ENCODE data around the gene FAIM2. TPM values are rescaled to one million over a fixed set of nuclear protein-coding genes. Genes with fewer than 3 reads are reported as not detected.

Gene FAIM2
- total RNA-seq, 1 experiment from 2014 or later, result 0.09 TPM

- no peaks in the 10 kb centered on the region for H3K36me3 ChIP-seq (ENCODE audit: control insufficient read depth, insufficient read depth, low read length)
- Mint-ChIP-seq H3K36me3 (ENCODE audit: insufficient read depth, unreplicated experiment) (peaks cover 6% of the 10 kb centered on the region), H3K27me3 (ENCODE audit: insufficient read depth, unreplicated experiment) (no peaks in the 10 kb centered on the region), H3K4me3 (ENCODE audit: unreplicated experiment) (peak overlapping the region; percentile 38), H3K4me1 (ENCODE audit: low read depth, unreplicated experiment) (peaks cover 39% of the 10 kb centered on the region), H3K27ac (ENCODE audit: unreplicated experiment) (peak overlapping the region; percentile 90), H3K9me3 (ENCODE audit: unreplicated experiment) (no peaks in the 10 kb centered on the region)
- peak; percentile 85 to 90 for DNase-seq
- BruUV-seq (replicated peaks), result no TSS peak
- H3K9me3 ChIP-seq, result no peaks in the 10 kb centered on the region
- ChIA-PET CTCF (interaction anchor here (0.5 to 3.5 kb wide), 6 partner anchors 97 to 912 kb away, joined by 3 to 46 read pairs (median 3); partner anchors contain the start of genes ARF3 and TMBIM6), POLR2A (interaction anchor here (0.6 kb wide), 1 partner anchor 26 kb away, joined by 3 read pairs; no protein-coding TSS in a partner anchor)
- TF ChIP-seq, protein P1, sequence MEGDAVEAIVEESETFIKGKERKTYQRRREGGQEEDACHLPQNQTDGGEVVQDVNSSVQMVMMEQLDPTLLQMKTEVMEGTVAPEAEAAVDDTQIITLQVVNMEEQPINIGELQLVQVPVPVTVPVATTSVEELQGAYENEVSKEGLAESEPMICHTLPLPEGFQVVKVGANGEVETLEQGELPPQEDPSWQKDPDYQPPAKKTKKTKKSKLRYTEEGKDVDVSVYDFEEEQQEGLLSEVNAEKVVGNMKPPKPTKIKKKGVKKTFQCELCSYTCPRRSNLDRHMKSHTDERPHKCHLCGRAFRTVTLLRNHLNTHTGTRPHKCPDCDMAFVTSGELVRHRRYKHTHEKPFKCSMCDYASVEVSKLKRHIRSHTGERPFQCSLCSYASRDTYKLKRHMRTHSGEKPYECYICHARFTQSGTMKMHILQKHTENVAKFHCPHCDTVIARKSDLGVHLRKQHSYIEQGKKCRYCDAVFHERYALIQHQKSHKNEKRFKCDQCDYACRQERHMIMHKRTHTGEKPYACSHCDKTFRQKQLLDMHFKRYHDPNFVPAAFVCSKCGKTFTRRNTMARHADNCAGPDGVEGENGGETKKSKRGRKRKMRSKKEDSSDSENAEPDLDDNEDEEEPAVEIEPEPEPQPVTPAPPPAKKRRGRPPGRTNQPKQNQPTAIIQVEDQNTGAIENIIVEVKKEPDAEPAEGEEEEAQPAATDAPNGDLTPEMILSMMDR (IDR thresholded peaks at IDR 0.05; ENCODE audit: insufficient read depth in 1 of 2, low read depth in 1 of 2, low read length in 1 of 2, severe bottlenecking in 1 of 2, unreplicated experiment in 1 of 2), result no peak
- peaks cover 44% of the 10 kb centered on the region for H3K4me1 ChIP-seq
- H3K4me3 ChIP-seq (ENCODE audit: low read depth, low read length), result no peak overlapping the region
- no peaks in the 10 kb centered on the region for H3K27me3 ChIP-seq (replicated peaks; ENCODE audit: control insufficient read depth, insufficient read depth, low read length)
- intact Hi-C loops (cut with micrococcal nuclease; ENCODE audit: unreplicated experiment), result loop anchor here (5.0 kb wide), 2 partner anchors 33 to 83 kb away; partner anchors contain the start of genes AQP2 and FAIM2
These were observed 34.5 kb downstream of the FAIM2 start for GRCh38 chr12:49868952-49869815.

DNA sequence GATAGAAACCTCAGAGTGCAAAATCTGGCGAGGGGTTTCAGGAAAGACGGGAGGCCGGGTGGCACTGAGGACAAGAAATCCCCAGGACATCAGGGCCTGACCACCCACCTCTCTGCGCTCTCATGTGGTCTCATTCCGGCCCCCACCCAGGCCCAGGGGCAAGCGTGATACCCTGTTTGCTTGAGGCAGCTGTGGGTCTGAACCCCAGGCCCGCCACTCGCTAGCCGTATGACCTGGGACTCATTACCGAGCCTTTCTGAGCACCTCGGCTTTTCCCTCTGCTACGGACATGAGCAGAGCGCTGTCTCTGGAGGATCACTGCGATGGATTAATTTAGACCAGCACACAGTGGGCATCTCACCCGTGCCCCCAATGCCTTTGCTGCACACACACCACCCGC is 35.3 kb downstream of the FAIM2 start:
- BruUV-seq (replicated peaks), result TSS peak; percentile 87

More for the DNA sequence above, 35.3 kb downstream of the FAIM2 start:
- peaks cover 50% of the 10 kb centered on the region for H3K4me1 ChIP-seq
- no peaks in the 10 kb centered on the region for H3K9me3 Mint-ChIP-seq (ENCODE audit: unreplicated experiment)
- no peaks in the 10 kb centered on the region for H3K36me3 ChIP-seq (ENCODE audit: control insufficient read depth, insufficient read depth, low read length)
- H3K27me3 ChIP-seq (replicated peaks; ENCODE audit: control insufficient read depth, insufficient read depth, low read length), result no peaks in the 10 kb centered on the region
- no peak overlapping the region for H3K4me3 ChIP-seq (ENCODE audit: low read depth, low read length)
- ChIA-PET POLR2A (interaction anchor here (0.5 to 1.3 kb wide), 4 partner anchors 25 to 127 kb away, joined by 3 to 9 read pairs (median 8); partner anchors contain the start of genes BCDIN3D, NCKAP5L and TMBIM6), CTCF (interaction anchor here (0.9 to 3.5 kb wide), 7 partner anchors 79 to 214 kb away, joined by 3 to 46 read pairs (median 3); partner anchors contain the start of gene TMBIM6)
- peak overlapping the region; percentile 90 for H3K27ac Mint-ChIP-seq (ENCODE audit: unreplicated experiment)
- H3K4me3 Mint-ChIP-seq (ENCODE audit: unreplicated experiment), result no peak overlapping the region
- peaks cover 6% of the 10 kb centered on the region for H3K36me3 Mint-ChIP-seq (ENCODE audit: insufficient read depth, unreplicated experiment)
- H3K9me3 ChIP-seq, result no peaks in the 10 kb centered on the region
- no peak for DNase-seq
- TF ChIP-seq, protein P1 (IDR thresholded peaks at IDR 0.05; ENCODE audit: insufficient read depth in 1 of 2, low read depth in 1 of 2, low read length in 1 of 2, severe bottlenecking in 1 of 2, unreplicated experiment in 1 of 2), result no peak
- H3K27me3 Mint-ChIP-seq (ENCODE audit: insufficient read depth, unreplicated experiment), result no peaks in the 10 kb centered on the region
- intact Hi-C loops (cut with micrococcal nuclease; ENCODE audit: unreplicated experiment), result loop anchor here (5.0 kb wide), 2 partner anchors 34 to 84 kb away; partner anchors contain the start of genes AQP2 and FAIM2
- H3K4me1 Mint-ChIP-seq (ENCODE audit: low read depth, unreplicated experiment), result peaks cover 45% of the 10 kb centered on the region

Data from Caco-2 (cell line).